Fibroblast of skin of back (primary cell): ENCODE data around the gene CASK.

ENCODE experiments used
- DNase-seq: peaks from one replicate; pipeline ENCODE4 v3.0.0-alpha.2; 2013

The CASK gene

GRCh38 chrX:41827886-41828285 is 95.5 kb downstream of the CASK start:
- DNase-seq: peak; percentile 70

GRCh38 chrX:41825796-41826195 is 97.6 kb downstream of the CASK start:
- no peak for DNase-seq

DNA sequence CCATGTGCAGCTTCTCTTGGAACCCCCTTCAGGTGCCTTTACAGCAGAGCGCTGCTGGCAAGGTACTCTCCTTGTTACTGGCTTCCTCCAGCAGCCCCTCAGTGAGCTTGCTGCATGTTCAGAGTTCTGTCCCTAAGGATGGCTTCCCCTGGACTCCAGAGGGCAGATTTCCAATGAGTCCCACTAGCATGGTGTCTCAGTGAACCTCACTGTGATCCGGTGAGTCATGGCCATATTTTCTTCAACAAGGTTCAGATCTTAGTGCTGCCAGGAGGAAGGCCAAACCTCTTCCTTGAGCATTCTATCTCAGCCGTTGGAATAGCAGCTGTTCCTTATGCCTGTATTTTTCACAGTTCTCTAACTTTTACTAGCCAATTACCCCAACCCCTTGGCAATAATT is 98.8 kb downstream of the CASK start:
- peak; percentile 59 for DNase-seq

DNA sequence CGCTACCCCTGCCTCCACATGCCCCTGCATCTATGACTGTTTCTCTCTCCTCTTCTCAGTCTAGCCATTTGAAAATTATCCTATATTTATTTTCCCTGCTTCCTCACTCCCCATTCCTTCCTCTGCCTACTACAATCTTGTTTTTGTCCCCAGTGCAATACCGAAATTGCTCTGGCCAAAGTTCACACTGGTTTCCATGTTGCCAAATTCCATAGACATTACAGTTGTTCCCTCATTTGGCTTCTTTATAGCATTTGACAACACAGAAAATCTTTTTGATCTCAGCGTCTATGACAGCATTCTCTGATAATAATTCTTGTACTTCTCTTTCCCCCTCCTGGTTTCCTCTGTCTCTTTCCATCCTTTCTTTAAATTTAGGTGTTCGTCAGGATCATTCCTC is 100.0 kb downstream of the CASK start:
- peak; percentile 2 for DNase-seq

DNA sequence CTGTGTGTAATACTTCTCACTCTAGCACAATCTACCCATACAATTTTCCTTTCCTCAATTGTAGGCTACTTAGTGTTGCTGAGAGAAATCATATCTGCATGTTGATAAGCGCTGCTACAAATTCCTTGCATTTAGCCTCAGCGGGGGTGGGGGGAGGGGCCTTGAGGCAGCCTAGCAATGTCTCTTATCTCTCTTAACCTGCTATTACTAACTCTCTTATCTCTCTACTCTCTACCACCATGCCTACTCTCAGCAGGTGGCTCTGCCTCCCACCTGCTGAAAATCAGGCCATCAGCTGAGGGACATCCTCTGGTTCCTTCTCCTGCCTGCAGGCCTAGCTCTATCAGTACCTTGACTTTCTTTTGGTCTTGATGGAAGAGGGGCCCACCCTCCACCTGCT is 100.5 kb downstream of the CASK start:
- no peak for DNase-seq

- no peak for DNase-seq
Measured at GRCh38 chrX:41808047-41808446, 115.3 kb downstream of the CASK start.

- DNase-seq: no peak
Measured at GRCh38 chrX:41802958-41803357, 120.4 kb downstream of the CASK start.

DNA sequence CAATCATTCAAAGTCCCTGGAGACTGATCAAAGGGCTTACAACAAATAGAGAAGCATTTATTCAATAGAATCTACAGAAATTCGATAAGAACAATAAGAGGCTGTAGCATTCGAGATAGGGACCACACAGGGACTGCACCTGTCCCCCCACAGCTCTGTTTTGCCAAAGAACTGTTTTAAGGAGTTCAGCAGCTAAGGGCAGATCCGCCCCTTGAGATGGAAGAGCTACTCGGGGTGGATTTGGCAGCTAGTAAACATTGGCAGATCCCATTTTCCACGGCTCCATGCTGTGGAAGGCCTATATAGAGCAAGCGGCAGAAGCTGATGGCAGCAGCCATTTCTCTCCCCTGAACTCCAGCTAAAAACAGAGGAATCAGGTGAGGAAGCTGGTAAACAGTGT is 123.7 kb downstream of the CASK start:
- no peak for DNase-seq

GRCh38 chrX:41796577-41796976 is 126.8 kb downstream of the CASK start:
- no peak for DNase-seq

GRCh38 chrX:41796046-41796445 is 127.3 kb downstream of the CASK start:
- no peak for DNase-seq

DNA sequence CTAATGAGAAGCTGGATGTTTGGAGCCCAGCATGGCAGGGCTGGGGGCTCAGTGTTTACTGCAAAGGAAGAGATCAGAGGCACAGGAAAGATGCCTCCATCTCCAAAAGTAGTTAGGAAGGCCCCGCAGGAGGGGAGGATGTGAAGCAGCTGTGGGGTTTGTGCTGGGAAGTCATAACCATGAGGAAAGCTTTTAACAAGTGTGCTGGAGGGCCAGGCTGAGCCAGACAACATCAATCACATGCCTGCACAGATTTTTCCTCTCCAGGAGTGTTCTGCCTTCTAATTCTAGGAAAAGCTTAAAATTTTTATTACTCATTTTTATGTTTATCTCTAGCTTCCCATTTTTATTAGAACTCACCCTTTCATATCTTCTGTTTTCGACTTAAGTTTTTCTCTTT is 134.0 kb downstream of the CASK start:
- no peak for DNase-seq

DNA sequence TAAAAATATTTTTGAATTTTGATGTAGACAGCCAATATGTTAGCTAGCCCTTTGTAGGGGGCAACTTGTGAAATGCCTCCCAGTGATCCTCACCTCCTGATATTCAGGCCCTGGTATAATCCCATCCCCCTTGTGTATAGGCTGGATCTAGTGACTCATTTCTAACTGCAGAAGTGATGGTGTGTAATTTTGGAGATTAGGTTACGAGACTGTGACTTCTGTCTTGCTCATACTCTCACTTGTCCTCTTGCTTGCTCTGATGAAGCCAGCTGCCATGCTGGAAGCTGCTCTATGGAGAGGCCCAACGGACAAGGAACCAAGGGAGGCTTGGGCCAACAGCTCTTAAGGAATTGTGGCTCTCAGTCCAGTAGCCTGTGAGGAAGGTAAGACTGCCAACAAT is 137.7 kb downstream of the CASK start:
- peak; percentile 32 for DNase-seq

DNA sequence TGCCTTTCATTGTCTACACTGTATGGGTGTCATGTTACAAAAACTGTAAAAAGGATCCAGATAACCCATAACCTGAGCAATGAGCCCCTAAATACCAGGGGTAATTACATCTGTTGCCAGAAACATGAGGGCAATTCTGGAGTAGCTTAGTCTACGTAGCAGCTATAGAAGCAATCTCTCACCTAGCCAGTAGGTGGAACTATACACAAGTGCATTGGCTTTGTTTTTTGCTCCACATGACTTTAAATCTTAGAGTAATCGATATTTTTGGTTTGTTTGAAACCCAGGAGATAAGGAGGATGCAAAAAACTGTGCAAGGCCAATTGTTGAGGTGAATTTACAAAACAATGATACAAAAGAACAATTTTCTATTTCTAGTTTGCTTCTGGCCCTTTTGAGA is 141.9 kb downstream of the CASK start:
- DNase-seq: peak; percentile 17

GRCh38 chrX:41779941-41780340 is 143.4 kb downstream of the CASK start:
- no peak for DNase-seq

- peak; percentile 82 for DNase-seq
Measured at GRCh38 chrX:41779030-41779564, 144.3 kb downstream of the CASK start.

- DNase-seq: no peak
Measured at GRCh38 chrX:41761702-41762101, 161.7 kb downstream of the CASK start.

DNA sequence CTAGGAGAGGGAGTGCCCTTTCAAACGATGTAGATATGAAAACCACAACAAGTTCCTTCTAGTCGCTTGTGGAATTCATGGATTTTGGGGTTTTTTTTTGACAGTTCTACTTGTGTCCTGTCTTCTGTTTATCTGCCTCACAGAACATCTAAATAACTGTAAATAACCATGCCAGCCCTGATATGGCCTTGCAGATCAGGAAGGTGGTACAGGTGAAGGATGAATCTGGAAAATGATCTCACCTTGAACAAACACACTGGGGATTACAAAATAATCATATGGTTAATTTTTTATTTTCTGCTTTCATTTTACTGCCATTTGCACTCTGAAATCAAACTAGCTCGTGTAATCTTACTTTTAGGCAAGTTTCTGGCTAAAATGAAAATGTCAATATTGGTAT is 162.2 kb downstream of the CASK start:
- DNase-seq: no peak

- DNase-seq: peak; percentile 20
Measured at GRCh38 chrX:41759817-41760216, 163.5 kb downstream of the CASK start.

GRCh38 chrX:41758401-41758800 is 165.0 kb downstream of the CASK start:
- DNase-seq: no peak

GRCh38 chrX:41750716-41751115 is 172.6 kb downstream of the CASK start:
- no peak for DNase-seq

- DNase-seq: no peak
Measured at GRCh38 chrX:41739871-41740270, 183.5 kb downstream of the CASK start.

DNA sequence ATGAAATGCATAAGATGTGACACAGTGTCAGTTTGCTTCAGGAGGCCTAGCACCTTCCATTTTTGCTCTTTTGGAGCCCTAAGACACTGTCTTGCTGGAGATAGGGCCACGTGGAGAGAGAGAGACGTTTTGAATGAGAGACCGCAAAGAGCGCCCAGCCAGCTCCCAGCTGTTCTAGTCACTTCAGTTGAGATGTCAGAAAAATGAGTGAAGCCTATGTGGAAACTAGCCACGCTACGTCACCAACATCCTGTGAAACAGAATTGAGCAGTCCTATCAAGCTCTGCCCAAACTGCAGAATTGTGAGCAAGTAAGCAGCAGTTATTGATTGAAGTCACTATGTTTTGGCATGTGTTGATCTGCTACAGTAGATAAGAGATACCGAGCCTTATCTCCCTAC is 186.3 kb downstream of the CASK start:
- no peak for DNase-seq

DNA sequence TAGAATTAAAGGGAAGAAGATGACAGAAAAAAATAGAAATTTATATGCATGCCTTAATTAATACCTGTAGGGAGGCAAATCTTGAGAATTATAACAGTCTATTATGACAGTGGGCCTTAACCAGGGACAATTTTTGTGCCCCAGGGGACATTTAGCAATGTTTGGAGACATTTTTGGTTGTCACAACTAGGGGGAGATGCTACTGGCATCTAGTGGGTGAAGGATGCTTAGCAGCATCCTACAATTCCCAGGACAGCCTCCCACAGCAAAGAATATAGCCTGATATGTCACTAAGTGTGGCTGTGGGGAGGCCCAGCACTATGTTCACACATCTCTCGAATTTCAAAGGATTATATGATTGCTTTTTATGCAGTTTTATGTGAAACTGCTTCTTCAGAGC is 188.8 kb downstream of the CASK start:
- DNase-seq: peak; percentile 43

DNA sequence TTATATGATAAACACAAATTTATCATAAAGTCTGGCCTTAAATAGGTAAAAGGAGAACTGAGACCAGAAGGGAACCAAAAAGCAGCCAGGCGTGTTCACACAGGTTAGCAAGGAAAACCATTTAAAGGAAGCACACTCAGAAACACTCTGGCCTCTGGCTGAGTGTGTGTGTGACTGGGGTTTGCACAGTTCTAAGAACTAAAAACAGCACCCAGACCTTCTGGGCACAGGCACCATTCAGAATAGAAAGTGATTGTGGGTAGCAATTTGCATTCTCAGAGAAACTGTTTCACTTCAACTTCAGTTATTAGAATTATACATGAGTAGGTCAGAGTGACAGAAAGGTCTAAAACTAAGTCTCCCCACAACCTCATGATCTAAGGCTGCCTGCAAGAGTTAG is 189.4 kb downstream of the CASK start:
- no peak for DNase-seq

- no peak for DNase-seq
Measured at GRCh38 chrX:41732260-41732659, 191.1 kb downstream of the CASK start.

- no peak for DNase-seq
Measured at GRCh38 chrX:41730081-41730480, 193.3 kb downstream of the CASK start.
